OCI-LY1 (cell line): ENCODE data around the gene PNPLA7.

Source experiments
- H2AFZ ChIP-seq: fragments of 200-600 bp; sonication (generic), shearing (Covaris generic); 2 replicates; pipeline ENCODE4 v1.6.0; 2014; ENCODE audit warnings: antibody characterized with exemption, mild to moderate bottlenecking, low read length
- H3F3A ChIP-seq: fragments of 200-600 bp; sonication (generic), shearing (Covaris generic); 2 replicates; pipeline ENCODE4 v1.6.0; 2014; ENCODE audit warnings: mild to moderate bottlenecking, antibody characterized with exemption, low read length, moderate library complexity; ENCODE audit not compliant: insufficient read depth
- H3K27ac ChIP-seq: fragments of 200-600 bp; sonication (generic); 2 replicates; pipeline ENCODE4 v1.5.1; 2014; ENCODE audit warnings: low read length, mixed run types, mild to moderate bottlenecking, low read depth; ENCODE audit not compliant: poor library complexity, severe bottlenecking
- H3K27me3 ChIP-seq: fragments of 200-600 bp; sonication (generic); 2 replicates; pipeline ENCODE4 v1.6.0; 2014; ENCODE audit warnings: antibody characterized with exemption, mild to moderate bottlenecking, low read length, moderate library complexity; ENCODE audit not compliant: insufficient read depth
- H3K36me3 ChIP-seq: fragments of 200-600 bp; sonication (generic); 2 replicates; pipeline ENCODE4 v1.6.1; 2014; ENCODE audit warnings: mild to moderate bottlenecking, antibody characterized with exemption, low read length, moderate library complexity, mixed read lengths; ENCODE audit not compliant: insufficient read depth
- H3K4me1 ChIP-seq: fragments of 200-600 bp; sonication (generic); 2 replicates; pipeline ENCODE4 v1.5.1; 2014; ENCODE audit warnings: mild to moderate bottlenecking, low read length, moderate library complexity; ENCODE audit not compliant: insufficient read depth, severe bottlenecking
- H3K4me2 ChIP-seq: fragments of 200-600 bp; sonication (generic), shearing (Covaris generic); 2 replicates; pipeline ENCODE4 v1.6.1; 2014; ENCODE audit warnings: low read length
- H3K4me3 ChIP-seq: fragments of 200-600 bp; sonication (generic); 2 replicates; pipeline ENCODE4 v1.5.1; 2014; ENCODE audit warnings: low read length, low read depth, mild to moderate bottlenecking, mixed read lengths; ENCODE audit not compliant: poor library complexity, severe bottlenecking
- H3K79me2 ChIP-seq: fragments of 200-600 bp; shearing (Covaris generic); 2 replicates; pipeline ENCODE4 v1.6.1; 2016; ENCODE audit warnings: mixed run types, low read length, mixed read lengths; ENCODE audit not compliant: insufficient read depth
- H3K9ac ChIP-seq: fragments of 200-600 bp; sonication (generic), shearing (Covaris generic); 2 replicates; pipeline ENCODE4 v1.6.1; 2014; ENCODE audit warnings: mild to moderate bottlenecking, low read length, mixed read lengths
- H3K9me2 ChIP-seq: fragments of 200-600 bp; sonication (generic), shearing (Covaris generic); 2 replicates; pipeline ENCODE4 v1.6.1; 2014; ENCODE audit warnings: low read depth, mild to moderate bottlenecking, low read length, mixed read lengths
- H3K9me3 ChIP-seq: fragments of 200-600 bp; shearing (Covaris generic); 2 replicates; pipeline ENCODE4 v1.6.1; 2014; ENCODE audit warnings: low read length, mixed read lengths
- H4K20me1 ChIP-seq: fragments of 200-600 bp; sonication (generic), shearing (Covaris generic); 2 replicates; pipeline ENCODE4 v1.6.0; 2016; ENCODE audit warnings: mild to moderate bottlenecking, low read length; ENCODE audit not compliant: insufficient read depth
- CTCF ChIP-seq: fragments of 200-600 bp; sonication (generic), shearing (Covaris generic); IDR thresholded peaks from 2 replicates; pipeline ENCODE4 v1.5.1; 2017; ENCODE audit warnings: mild to moderate bottlenecking, antibody characterized with exemption, low read length, moderate library complexity, mixed read lengths
- EZH2 ChIP-seq: fragments of 200-600 bp; sonication (generic), shearing (Covaris generic); IDR thresholded peaks from 2 replicates; pipeline ENCODE4 v1.8.0; 2017; ENCODE audit warnings: borderline replicate concordance, mixed run types, mild to moderate bottlenecking, antibody characterized with exemption, low read length, moderate library complexity, mixed read lengths

PNPLA7 gene

GRCh38 chr9:137462986-137463930 is 86.9 kb downstream of the PNPLA7 start:
- H3K27me3 ChIP-seq = peaks cover 5% of the 10 kb centered on the region; the same call in 1 of the 2 replicates
- H3K9ac ChIP-seq = no peak overlapping the region
- H3K79me2 ChIP-seq = no peaks in the 10 kb centered on the region
- no peak overlapping the region for H3K27ac ChIP-seq
- no peaks in the 10 kb centered on the region for H3K36me3 ChIP-seq
- H3K9me2 ChIP-seq = no peaks in the 10 kb centered on the region
- H2AFZ ChIP-seq = no peak overlapping the region
- H3K4me1 ChIP-seq = peaks cover 25% of the 10 kb centered on the region
- no peak overlapping the region for H3K4me3 ChIP-seq
- no peak overlapping the region for H3K4me2 ChIP-seq
- TF ChIP-seq EZH2 = no peak
- TF ChIP-seq CTCF = no peak
- no peaks in the 10 kb centered on the region for H4K20me1 ChIP-seq
- H3F3A ChIP-seq = no peaks in the 10 kb centered on the region
- H3K9me3 ChIP-seq = no peaks in the 10 kb centered on the region

- TF ChIP-seq CTCF (no peak), EZH2 (no peak)
- Histone ChIP-seq H3K27ac (no peak overlapping the region), H3K9me2 (no peaks in the 10 kb centered on the region), H3K4me2 (peak overlapping the region; percentile 61), H3K79me2 (no peaks in the 10 kb centered on the region), H3K4me3 (peak overlapping the region; percentile 48), H2AFZ (no peak overlapping the region), H4K20me1 (no peaks in the 10 kb centered on the region), H3K4me1 (peaks cover 32% of the 10 kb centered on the region), H3K9me3 (no peaks in the 10 kb centered on the region), H3K9ac (peak overlapping the region; percentile 12; the same call in 1 of the 2 replicates), H3K36me3 (peaks cover 4% of the 10 kb centered on the region; the same call in 1 of the 2 replicates), H3K27me3 (peaks cover 5% of the 10 kb centered on the region; the same call in 1 of the 2 replicates), H3F3A (no peaks in the 10 kb centered on the region)
Measured at GRCh38 chr9:137462396-137462985, 87.7 kb downstream of the PNPLA7 start.

- Histone ChIP-seq H3K9ac (peak overlapping the region; percentile 12; the same call in 1 of the 2 replicates), H3K9me3 (no peaks in the 10 kb centered on the region), H2AFZ (no peak overlapping the region), H3K36me3 (peaks cover 8% of the 10 kb centered on the region; the same call in 1 of the 2 replicates), H3K79me2 (no peaks in the 10 kb centered on the region), H3K4me1 (peaks cover 32% of the 10 kb centered on the region), H3K4me3 (peak overlapping the region; percentile 48), H3F3A (no peaks in the 10 kb centered on the region), H3K9me2 (no peaks in the 10 kb centered on the region), H3K27ac (no peak overlapping the region), H3K4me2 (peak overlapping the region; percentile 61), H4K20me1 (no peaks in the 10 kb centered on the region), H3K27me3 (peaks cover 5% of the 10 kb centered on the region; the same call in 1 of the 2 replicates)
- TF ChIP-seq EZH2 = no peak
- TF ChIP-seq CTCF = peak; percentile 26; the same call in 1 of the 2 replicates
Measured at GRCh38 chr9:137461663-137462395, 88.4 kb downstream of the PNPLA7 start.
